Adrenal gland (tissue), 12 donors: ENCODE measurements around the gene DOK7. TPM values are rescaled to one million over a fixed set of nuclear protein-coding genes. Genes with fewer than 3 reads are reported as not detected.

Source experiments
- DNase-seq, 7 donors: peaks; one replicate each; pipeline ENCODE4 v3.0.0-alpha.2; 2019 to 2020
- H3K27ac ChIP-seq, 5 donors: fragments of 200-600 bp; sonication (generic) in 4 of 5; 1 replicate in 3 of 5; 2 replicates in 2 of 5; pipeline versions ENCODE4 v1.5.1 to v1.8.0; 2016 to 2020; ENCODE audit warnings: mild to moderate bottlenecking in 1 of 5
- H3K27me3 ChIP-seq: fragments of 200-600 bp; 2 replicates; pipeline ENCODE4 v1.8.0; 2021
- H3K36me3 ChIP-seq, 2 donors: fragments of 200-600 bp; replicated peaks in 1 of 2; 1 replicate in 1 of 2; 2 replicates in 1 of 2; pipeline versions ENCODE4 v1.5.1 to v1.8.0; 2018 to 2022
- H3K4me1 ChIP-seq, 2 donors: fragments of 200-600 bp; replicated peaks in 1 of 2; 1 replicate in 1 of 2; 2 replicates in 1 of 2; pipeline versions ENCODE4 v1.5.1 to v1.8.0; 2018 to 2021
- H3K4me3 ChIP-seq, 4 donors: fragments of 200-600 bp; sonication (generic) in 3 of 4; one replicate each; pipeline ENCODE4 v1.5.1; 2016 to 2018
- H3K9me3 ChIP-seq, 3 donors: fragments of 200-600 bp; sonication (generic) in 1 of 3; replicated peaks in 1 of 3; 1 replicate in 2 of 3; 2 replicates in 1 of 3; pipeline versions ENCODE4 v1.5.1 to v1.8.0; 2016 to 2021
- POLR2A ChIP-seq, 2 donors: fragments of 450-650 bp; IDR thresholded peaks; one replicate each; pipeline ENCODE4 v1.6.1; 2017; ENCODE audit warnings: antibody characterized with exemption in 2 of 2, mild to moderate bottlenecking in 2 of 2, moderate library complexity in 1 of 2
- WGBS, 4 donors: extraction: QIAGEN DNeasy Blood & Tissue Kit in 2 of 4; methylation state at CpG; one replicate each; pipeline versions ENCODE4 v1.1.5 to v1.1.7; 2013 to 2017; 5-methylcytosine and 5-hydroxymethylcytosine counted together
- intact Hi-C, 2 donors: fragments of 100-400 bp; cut with DNase I; formaldehyde crosslinking; loops; one replicate each; pipeline versions ENCODE4 v1.14.1 to v1.15.0; 2022 to 2023
- polyA plus RNA-seq, 3 donors: library from polyadenylated mRNA; stranded (reverse); fragments of 200-250 nt in 2 of 3; fragments of 350-450 nt in 1 of 3; fragmentation: Illumina TruSeq in 1 of 3; extraction: RNeasy Lipid Tissue Mini Kit (QIAGEN cat#74804) in 1 of 3; gene quantifications; one replicate each; pipeline ENCODE4 v1.2.3, GENCODE V29; 2013 to 2014
- total RNA-seq, 9 donors: library from RNA; depleted of rRNA in 4 of 9; stranded (reverse); fragments of >200 nt in 4 of 9; fragments of 120-200 nt in 1 of 9; fragmentation: NEBNext Ultra II Directional in 1 of 9; extraction: Animal tissue kit (Norgen Biotek cat#: 25700) in 1 of 9; gene quantifications; one replicate each; pipeline versions ENCODE4 v1.1.0 to v1.2.4, GENCODE V29; 2013 to 2023
- TF ChIP-seq, protein P1 (sequence below), 6 experiments: fragments of 450-650 bp in 4 of 6; fragments of 200-600 bp in 2 of 6; sonication (generic) in 1 of 6; IDR thresholded peaks; 1 replicate in 5 of 6; 2 replicates in 1 of 6; pipeline versions ENCODE4 v1.5.1 to v1.8.0; 2016 to 2021; ENCODE audit warnings: antibody characterized with exemption in 6 of 6, mild to moderate bottlenecking in 2 of 6, moderate library complexity in 1 of 6
- donor health status: healthy with polysubstance abuse.
- donor health status: Bipolar disorder and iron deficiency.
- donor health status: DM: yes; HTN: yes; CAD: no.
- donor health status: DM: no; HTN: no; CAD: no.
- donor health status: DM: no; HTN: no; CAD: no.
- donor health status: DM: yes; HTN: yes; CAD: no.

DOK7 gene
- total and polyA plus RNA-seq, 12 donors, result 0.18 to 4.2 (median 1.1) TPM; not detected in 1

DNA sequence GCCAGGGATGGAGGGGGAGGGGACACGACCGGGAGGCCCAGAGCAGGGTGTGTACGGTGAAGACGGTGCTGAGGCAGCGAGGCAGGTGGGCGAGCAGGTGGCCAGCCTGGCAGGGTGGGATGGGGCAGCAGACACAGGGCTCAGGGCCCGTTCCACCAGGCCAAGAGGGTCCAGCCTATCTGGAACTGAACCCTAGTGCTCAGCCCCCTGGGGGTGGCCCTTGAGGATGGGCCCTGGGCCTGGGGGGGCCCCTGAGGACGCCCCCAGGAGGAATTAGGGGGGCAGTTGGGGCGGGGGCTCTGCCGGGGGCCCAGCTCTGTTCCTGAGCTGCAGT is 24.3 kb upstream of the DOK7 start:
- intact Hi-C loops, result no loop called here
- 74 to 100% (median 82%) methylated on average over 2 to 10 of the region's 10 CpGs for WGBS, 4 donors
- TF ChIP-seq, protein P1, sequence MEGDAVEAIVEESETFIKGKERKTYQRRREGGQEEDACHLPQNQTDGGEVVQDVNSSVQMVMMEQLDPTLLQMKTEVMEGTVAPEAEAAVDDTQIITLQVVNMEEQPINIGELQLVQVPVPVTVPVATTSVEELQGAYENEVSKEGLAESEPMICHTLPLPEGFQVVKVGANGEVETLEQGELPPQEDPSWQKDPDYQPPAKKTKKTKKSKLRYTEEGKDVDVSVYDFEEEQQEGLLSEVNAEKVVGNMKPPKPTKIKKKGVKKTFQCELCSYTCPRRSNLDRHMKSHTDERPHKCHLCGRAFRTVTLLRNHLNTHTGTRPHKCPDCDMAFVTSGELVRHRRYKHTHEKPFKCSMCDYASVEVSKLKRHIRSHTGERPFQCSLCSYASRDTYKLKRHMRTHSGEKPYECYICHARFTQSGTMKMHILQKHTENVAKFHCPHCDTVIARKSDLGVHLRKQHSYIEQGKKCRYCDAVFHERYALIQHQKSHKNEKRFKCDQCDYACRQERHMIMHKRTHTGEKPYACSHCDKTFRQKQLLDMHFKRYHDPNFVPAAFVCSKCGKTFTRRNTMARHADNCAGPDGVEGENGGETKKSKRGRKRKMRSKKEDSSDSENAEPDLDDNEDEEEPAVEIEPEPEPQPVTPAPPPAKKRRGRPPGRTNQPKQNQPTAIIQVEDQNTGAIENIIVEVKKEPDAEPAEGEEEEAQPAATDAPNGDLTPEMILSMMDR (IDR thresholded peaks at IDR 0.05), result no peak
- no peak for TF ChIP-seq POLR2A (IDR thresholded peaks at IDR 0.05)
- Histone ChIP-seq H3K4me3 (no peak overlapping the region), H3K27ac (no peak overlapping the region), H3K9me3 (no peaks in the 10 kb centered on the region), H3K4me1 (peaks cover 0 to 13% of the 10 kb centered on the region in 2 donors), H3K27me3 (no peaks in the 10 kb centered on the region), H3K36me3 (no peaks in the 10 kb centered on the region)
- DNase-seq, result no peak

DNA sequence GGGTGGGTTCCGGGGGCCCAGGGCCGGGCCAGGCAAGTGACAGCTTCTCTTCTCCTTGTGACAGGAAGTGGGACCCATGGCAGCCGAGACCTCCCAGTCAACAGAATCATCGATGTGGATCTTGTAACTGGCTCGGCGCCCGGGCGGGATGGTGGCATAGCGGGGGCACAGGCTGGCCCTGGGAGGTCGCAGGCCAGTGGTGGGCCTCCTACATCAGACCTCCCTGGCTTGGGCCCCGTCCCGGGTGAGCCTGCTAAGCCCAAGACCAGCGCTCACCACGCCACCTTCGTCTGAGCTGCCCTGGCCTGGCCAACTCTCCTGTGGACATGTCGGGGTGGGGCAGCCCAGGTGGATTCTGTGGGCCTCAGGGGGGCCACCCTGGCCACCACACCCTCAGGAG is 23.7 kb upstream of the DOK7 start:
- Histone ChIP-seq H3K36me3 (no peaks in the 10 kb centered on the region), H3K27ac (no peak overlapping the region), H3K27me3 (no peaks in the 10 kb centered on the region), H3K4me3 (no peak overlapping the region), H3K4me1 (peaks cover 0 to 13% of the 10 kb centered on the region in 2 donors), H3K9me3 (no peaks in the 10 kb centered on the region)
- intact Hi-C loops, result no loop called here
- TF ChIP-seq POLR2A (IDR thresholded peaks at IDR 0.05), result no peak
- TF ChIP-seq, protein P1 (IDR thresholded peaks at IDR 0.05), result no peak
- DNase-seq, result no peak
- 86 to 89% (median 88%) methylated on average over 5 to 16 of the region's 16 CpGs; no CpG with 5 or more reads in 1 of the 4 donors for WGBS, 4 donors

GRCh38 chr4:3440011-3440410 is 23.1 kb upstream of the DOK7 start:
- peaks cover 0 to 13% of the 10 kb centered on the region in 2 donors for H3K4me1 ChIP-seq
- no peaks in the 10 kb centered on the region for H3K9me3 ChIP-seq
- no peak overlapping the region for H3K27ac ChIP-seq
- WGBS, 4 donors, result 68 to 91% (median 77%) methylated on average over 2 to 7 of the region's 7 CpGs
- no peak for TF ChIP-seq POLR2A (IDR thresholded peaks at IDR 0.05)
- TF ChIP-seq, protein P1 (IDR thresholded peaks at IDR 0.05), result no peak
- no peaks in the 10 kb centered on the region for H3K36me3 ChIP-seq
- DNase-seq, result no peak
- no peak overlapping the region for H3K4me3 ChIP-seq
- H3K27me3 ChIP-seq, result no peaks in the 10 kb centered on the region
- intact Hi-C loops, result loop anchor here in 1 of 2 donors (5.0 to 10.0 kb wide), 2 partner anchors 245 to 338 kb away; no protein-coding TSS in a partner anchor

DNA sequence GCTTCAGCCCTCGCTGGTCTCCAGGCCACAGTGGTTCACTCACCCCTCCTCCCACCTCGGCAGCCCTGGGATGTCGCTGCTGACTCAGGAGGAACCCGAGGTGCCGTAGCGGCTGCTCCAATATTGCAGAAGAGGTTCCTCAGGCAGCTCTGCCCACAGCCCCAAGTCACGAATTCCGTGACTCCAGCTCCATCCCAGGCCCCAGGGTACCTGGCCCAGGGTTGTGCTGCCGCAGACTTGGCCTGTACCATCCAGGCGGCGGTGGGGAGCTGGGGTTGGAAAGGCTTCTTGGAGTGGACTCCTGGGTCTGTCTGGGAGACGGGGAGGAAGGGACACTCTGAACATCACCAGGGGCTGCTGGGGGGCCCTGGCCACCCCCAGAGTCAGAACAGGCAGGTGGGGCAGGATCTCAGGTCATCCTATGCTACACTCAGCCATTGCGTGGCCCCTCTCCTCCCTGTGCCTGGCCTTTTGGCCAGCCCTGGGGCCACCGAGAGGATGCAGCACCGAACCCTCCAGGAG is 22.1 kb upstream of the DOK7 start:
- peak in 2 of 7 donors; percentile 66 to 69 for DNase-seq
- no peaks in the 10 kb centered on the region for H3K9me3 ChIP-seq
- 59 to 84% (median 60%) methylated on average over 7 to 15 of the region's 15 CpGs for WGBS, 4 donors
- peaks cover 0 to 13% of the 10 kb centered on the region in 2 donors for H3K4me1 ChIP-seq
- H3K4me3 ChIP-seq, result no peak overlapping the region
- TF ChIP-seq, protein P1 (IDR thresholded peaks at IDR 0.05), result no peak
- TF ChIP-seq POLR2A (IDR thresholded peaks at IDR 0.05), result no peak
- no peaks in the 10 kb centered on the region for H3K27me3 ChIP-seq
- no peak overlapping the region for H3K27ac ChIP-seq
- intact Hi-C loops, result loop anchor here in 1 of 2 donors (5.0 to 10.0 kb wide), 2 partner anchors 246 to 339 kb away; no protein-coding TSS in a partner anchor
- no peaks in the 10 kb centered on the region for H3K36me3 ChIP-seq
